ENCODE measurements around the gene C19orf67. TPM values are rescaled to one million over a fixed set of nuclear protein-coding genes. Genes with fewer than 3 reads are reported as not detected.

Gene C19orf67
- total and polyA plus RNA-seq, 2 of the 13 experiments (the other 11 are each of a cell fraction or from before 2014, with no cell fraction given): 0.11 to 0.32 TPM

DNA sequence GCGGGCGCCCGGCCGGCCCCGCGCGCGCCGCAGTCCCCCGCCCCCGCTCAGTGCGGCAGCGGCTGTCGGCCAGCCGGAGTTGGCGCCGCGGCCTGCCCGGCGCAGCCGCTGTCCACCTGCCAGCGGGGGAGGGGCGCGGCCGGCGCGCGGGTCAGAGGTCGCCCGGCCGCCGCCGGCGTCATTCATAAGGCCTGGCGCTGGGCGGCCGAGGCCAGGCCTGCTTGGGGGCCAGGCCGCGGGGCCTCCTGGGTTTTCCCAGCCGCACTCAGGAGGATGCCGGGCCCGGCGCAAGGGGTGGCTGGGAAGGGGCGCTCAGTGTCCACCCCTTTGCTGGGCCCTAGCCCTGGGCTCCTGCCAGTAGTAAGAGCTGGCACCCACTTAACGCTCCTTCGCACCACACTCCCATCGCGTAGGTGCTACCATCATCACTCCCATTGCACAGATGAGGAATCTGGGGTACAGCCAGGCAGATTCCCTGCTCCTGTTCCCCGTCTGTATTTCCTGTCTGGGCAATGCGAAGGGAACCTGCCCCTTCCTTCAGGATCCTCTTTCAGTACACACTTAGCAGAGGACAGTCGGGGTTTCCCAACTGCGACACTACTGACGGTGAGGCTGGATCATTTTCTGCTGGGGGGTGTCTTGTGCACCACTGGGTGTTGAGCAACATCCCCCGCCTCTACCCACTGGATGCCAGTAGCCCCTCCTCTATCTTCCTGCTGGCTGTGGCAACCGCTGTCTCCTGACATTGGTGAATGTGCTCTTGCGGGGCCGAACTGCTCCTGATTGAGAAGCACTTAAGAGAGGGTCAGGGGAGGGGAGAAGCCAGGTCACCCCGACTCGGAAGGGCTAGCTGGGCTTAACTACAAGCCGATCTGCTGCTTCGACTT is 32.8 kb upstream of the C19orf67 start (continued):
- TF ChIP-seq ARID4A (CRISPR knock-in tag; IDR thresholded peaks at IDR 0.05; ENCODE audit: borderline replicate concordance) (peak; percentile 64), KDM2A (CRISPR knock-in tag; IDR thresholded peaks at IDR 0.05; ENCODE audit: borderline replicate concordance, low read depth) (peak; percentile 41; the same call in 1 of the 2 replicates), NFRKB (IDR thresholded peaks at IDR 0.05) (no peak), TARDBP (CRISPR knock-in tag; IDR thresholded peaks at IDR 0.05) (0 out of 2 replicates have a peak, but pooled peaks have one; percentile 30), RXRA (CRISPR knock-in tag; IDR thresholded peaks at IDR 0.05) (peak; percentile 19; the same call in 1 of the 2 replicates), KMT2A (CRISPR knock-in tag; IDR thresholded peaks at IDR 0.05) (no peak), RXRB (CRISPR knock-in tag; IDR thresholded peaks at IDR 0.05; ENCODE audit: borderline replicate concordance) (no peak), NRL (CRISPR knock-in tag; IDR thresholded peaks at IDR 0.05; ENCODE audit: borderline replicate concordance) (peak; percentile 44; the same call in 1 of the 2 replicates), GTF2F1 (IDR thresholded peaks at IDR 0.05; ENCODE audit: low read length) (no peak), ZNF18 (CRISPR knock-in tag; IDR thresholded peaks at IDR 0.05; ENCODE audit: insufficient replicate concordance) (peak; percentile 46), ETV6 (CRISPR knock-in tag; conservative IDR thresholded peaks at IDR 0.05) (no peak), HNRNPUL1 (IDR thresholded peaks at IDR 0.05; ENCODE audit: low read depth, low read length) (no peak), KLF16 (CRISPR knock-in tag; IDR thresholded peaks at IDR 0.05) (peak in 1 of 2 experiments; percentile 51; a peak in 1 of 4 replicates), ZNF260 (CRISPR knock-in tag; IDR thresholded peaks at IDR 0.05; ENCODE audit: borderline replicate concordance, low read depth) (no peak), SKI (IDR thresholded peaks at IDR 0.05; ENCODE audit: partially characterized antibody) (peak; percentile 13), MXI1 (IDR thresholded peaks at IDR 0.05; ENCODE audit: borderline replicate concordance, low read depth, low read length) (peak; percentile 51; the same call in 1 of the 3 replicates), ZSCAN22 (CRISPR knock-in tag; IDR thresholded peaks at IDR 0.05) (no peak), ZNF776 (CRISPR knock-in tag; IDR thresholded peaks at IDR 0.05) (0 out of 2 replicates have a peak, but pooled peaks have one; percentile 39), KDM5A (IDR thresholded peaks at IDR 0.05; ENCODE audit: borderline replicate concordance, low read length) (peak; percentile 39; the same call in 1 of the 2 replicates), CREB1 (IDR thresholded peaks at IDR 0.05) (no peak), CREB1 (CRISPR knock-in tag; IDR thresholded peaks at IDR 0.05) (no peak)
- TF ChIP-seq, protein P1, sequence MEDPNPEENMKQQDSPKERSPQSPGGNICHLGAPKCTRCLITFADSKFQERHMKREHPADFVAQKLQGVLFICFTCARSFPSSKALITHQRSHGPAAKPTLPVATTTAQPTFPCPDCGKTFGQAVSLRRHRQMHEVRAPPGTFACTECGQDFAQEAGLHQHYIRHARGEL (CRISPR knock-in tag; IDR thresholded peaks at IDR 0.05): no peak
- TF ChIP-seq, protein P2, sequence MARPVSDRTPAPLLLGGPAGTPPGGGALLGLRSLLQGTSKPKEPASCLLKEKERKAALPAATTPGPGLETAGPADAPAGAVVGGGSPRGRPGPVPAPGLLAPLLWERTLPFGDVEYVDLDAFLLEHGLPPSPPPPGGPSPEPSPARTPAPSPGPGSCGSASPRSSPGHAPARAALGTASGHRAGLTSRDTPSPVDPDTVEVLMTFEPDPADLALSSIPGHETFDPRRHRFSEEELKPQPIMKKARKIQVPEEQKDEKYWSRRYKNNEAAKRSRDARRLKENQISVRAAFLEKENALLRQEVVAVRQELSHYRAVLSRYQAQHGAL (CRISPR knock-in tag; IDR thresholded peaks at IDR 0.05; ENCODE audit: not compliant biosample characterization): no peak
